Stimulated activated CD4-positive, alpha-beta T cell treated with anti-CD3 and anti-CD28 coated beads, Interleukin-1b, Interleukin-23, amount 100 ng/mL, for 48 hours (primary cell): Measurements from ENCODE around the gene MITF.
"Not testable (repeated sequence)": the region's sequence is repeated elsewhere in the genome, so short reads cannot be mapped to it uniquely, and the experiment has no call there.

ENCODE experiments used
- DNase-seq: peaks from one replicate; pipeline ENCODE4 v3.0.0-alpha.2; 2020

MITF gene

DNA sequence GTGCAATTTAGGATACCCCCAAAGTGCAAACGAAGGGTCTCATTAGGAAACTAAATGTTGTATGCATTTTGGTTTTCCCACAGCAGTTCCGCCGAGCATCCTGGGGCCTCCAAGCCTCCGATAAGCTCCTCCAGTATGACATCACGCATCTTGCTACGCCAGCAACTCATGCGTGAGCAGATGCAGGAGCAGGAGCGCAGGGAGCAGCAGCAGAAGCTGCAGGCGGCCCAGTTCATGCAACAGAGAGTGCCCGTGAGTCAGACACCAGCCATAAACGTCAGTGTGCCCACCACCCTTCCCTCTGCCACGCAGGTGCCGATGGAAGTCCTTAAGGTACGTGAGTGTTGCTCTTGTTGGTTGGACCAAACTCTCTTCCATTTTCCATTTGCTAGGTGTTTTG, 139.8 kb downstream of the MITF start:
- no peak for DNase-seq

GRCh38 chr3:69880069-69880640, 140.9 kb downstream of the MITF start:
- DNase-seq = no peak

DNA sequence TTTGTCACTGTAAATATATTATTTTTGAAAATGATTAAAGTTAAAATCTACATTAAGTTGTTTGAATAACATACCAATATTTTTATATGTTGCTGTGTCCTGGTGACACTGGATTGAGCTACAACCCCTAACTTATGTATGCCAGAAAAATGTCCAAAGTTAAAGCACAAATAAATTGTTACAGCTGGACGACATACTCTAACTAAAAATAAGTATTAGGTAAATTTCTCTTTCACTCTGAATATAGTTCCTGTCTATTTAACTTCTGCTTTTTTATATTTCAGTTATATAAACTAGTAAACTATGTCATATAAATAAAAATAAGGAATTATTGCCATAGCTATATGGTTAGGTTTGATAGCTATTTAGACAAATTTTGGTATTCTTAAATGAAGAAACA, 141.8 kb downstream of the MITF start:
- DNase-seq = no peak

GRCh38 chr3:69881756-69882428, 142.6 kb downstream of the MITF start:
- no peak for DNase-seq

GRCh38 chr3:69882560-69882959, 143.3 kb downstream of the MITF start:
- DNase-seq = no peak

GRCh38 chr3:69888040-69888942, 149.0 kb downstream of the MITF start:
- DNase-seq = no peak

DNA sequence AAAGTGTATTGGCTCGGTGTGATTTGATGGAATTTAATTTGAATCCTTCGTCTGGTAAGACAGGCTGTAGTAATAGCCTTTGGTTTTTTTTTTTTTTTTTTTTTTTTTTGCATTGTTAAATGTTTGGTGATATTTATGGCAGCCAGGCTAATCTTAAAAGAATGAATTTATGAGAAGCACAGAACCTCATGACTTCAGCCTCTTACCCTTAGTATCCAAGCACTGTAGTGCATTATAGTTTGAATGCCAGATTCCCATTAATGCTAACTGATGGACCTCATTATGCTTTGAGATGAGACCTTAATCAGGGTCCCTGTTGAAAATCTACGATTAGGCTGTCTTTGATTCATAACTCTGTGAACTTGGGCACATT, 149.7 kb downstream of the MITF start:
- no peak for DNase-seq

DNA sequence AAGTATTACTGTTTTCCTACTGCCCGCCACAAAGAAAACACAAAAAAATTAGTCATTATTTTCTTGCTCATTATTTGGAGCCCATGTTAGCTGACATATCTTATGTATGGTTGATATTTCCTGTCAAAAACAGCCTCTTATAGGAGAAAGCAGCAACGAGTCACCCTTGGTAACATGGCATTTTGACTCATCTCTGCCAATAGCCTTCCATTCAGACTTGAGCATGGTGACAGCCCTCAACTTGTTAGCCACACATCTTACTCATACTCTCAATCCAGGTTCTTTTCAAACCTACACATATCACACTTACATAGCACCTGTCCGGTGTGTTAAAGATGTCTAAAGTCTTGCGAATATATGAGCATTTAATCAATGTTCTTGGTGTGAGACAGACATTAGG, 150.8 kb downstream of the MITF start:
- DNase-seq = peak; percentile 27

DNA sequence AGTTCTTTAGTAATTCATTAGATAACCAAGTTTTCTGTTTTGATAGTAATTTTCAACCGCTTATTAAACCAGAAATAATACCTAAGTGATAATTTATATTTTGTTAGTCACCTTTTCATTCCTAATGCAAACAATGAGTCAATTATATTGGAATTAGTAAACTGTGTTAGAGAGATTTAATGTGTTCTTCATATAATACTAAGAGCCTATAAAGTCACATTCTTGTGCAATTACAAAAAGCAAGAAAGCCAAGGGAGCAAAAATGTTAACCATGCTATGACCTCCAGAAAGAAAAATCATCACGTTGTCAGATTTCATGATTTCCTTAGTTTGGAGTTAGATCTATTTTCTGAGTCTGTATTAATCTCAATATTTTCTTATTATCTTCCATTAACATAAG, 151.4 kb downstream of the MITF start:
- DNase-seq = no peak

DNA sequence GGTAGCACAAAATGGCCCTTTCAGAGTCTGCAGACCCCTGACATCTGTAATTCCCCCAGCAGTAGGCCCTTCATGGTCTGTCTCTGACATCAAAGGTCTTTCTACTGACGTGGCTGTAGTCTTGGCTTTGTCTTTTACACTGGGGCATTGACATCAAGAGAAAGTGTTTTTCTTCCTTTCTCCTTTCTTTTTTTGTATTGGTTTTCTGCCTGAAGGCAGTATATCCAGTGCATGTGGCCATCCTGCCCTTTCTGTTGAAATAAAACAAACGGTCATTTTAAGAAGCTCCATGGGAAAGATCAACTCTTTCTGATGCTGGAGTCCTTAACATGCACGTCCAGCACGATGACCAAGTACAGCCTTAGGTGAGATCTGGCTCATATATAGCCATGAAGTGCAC, 153.4 kb downstream of the MITF start:
- no peak for DNase-seq

GRCh38 chr3:69893274-69893673, 154.0 kb downstream of the MITF start:
- DNase-seq = no peak

- no peak for DNase-seq
Measured at GRCh38 chr3:69896095-69896494, 156.8 kb downstream of the MITF start.

- no peak for DNase-seq
Measured at GRCh38 chr3:69900331-69900730, 161.1 kb downstream of the MITF start.

GRCh38 chr3:69901802-69902201, 162.5 kb downstream of the MITF start:
- no peak for DNase-seq

DNA sequence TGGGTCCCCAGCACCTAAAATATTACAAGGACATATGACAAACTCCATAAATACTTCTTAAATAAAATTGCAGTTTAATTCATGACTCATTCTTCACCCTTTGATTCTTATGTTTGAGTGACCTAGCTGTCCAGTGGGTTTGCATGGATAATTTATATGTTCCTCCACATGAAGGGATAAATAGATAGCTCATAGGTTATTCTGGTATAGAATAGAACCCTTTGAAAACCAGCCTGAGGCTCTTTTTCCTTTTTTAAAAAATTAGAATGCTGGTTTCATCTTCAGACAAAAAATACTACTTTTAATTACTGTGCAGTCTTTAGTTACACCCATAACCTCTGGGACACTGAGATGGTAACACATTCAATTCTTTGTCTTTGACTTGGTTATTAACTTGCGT, 163.1 kb downstream of the MITF start:
- no peak for DNase-seq

- no peak for DNase-seq
Measured at GRCh38 chr3:69906351-69906966, 167.2 kb downstream of the MITF start.

- DNase-seq = no peak
Measured at GRCh38 chr3:69907554-69907953, 168.3 kb downstream of the MITF start.

- DNase-seq = not testable (repeated sequence)
Measured at GRCh38 chr3:69909859-69910258, 170.6 kb downstream of the MITF start.

DNA sequence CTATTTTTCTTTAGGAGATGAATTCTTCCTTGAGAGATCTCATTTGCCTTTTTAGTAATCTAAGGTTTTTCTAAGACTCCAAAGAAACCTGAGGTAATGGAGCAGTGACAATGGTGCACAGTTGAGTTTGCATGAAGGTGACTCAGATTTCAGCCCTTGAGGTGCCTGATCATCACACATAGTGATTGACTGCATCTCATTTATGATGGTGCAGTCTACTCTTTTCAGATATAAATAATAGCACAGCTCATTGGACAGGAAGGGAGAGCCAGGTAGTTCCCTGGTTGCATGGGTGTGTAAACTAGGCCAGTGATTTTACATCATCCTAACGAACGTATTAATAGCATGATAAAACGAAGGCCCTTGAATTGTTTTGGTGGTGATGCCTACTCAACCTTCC, 174.2 kb downstream of the MITF start:
- DNase-seq = no peak

DNA sequence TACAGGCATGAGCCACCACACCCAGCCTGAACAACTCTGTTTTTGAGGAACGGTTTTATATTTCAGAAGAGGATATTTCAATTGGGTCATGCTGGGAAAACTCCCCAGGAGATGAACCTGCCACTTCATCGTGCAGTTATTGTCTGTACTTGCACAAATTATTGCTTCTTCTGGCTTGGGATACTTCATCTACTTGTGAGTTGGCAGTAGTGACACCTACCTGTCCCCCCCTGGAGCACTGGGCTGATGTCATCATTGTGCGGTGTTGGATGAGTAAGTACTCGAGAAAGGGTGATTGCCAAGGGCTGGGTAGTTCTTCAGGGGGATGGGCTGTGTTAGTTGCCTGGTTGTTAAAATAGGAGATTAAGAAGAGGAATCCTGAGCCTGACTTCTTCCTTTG, 175.1 kb downstream of the MITF start:
- DNase-seq = no peak

- no peak for DNase-seq
Measured at GRCh38 chr3:69915726-69916125, 176.5 kb downstream of the MITF start.

DNA sequence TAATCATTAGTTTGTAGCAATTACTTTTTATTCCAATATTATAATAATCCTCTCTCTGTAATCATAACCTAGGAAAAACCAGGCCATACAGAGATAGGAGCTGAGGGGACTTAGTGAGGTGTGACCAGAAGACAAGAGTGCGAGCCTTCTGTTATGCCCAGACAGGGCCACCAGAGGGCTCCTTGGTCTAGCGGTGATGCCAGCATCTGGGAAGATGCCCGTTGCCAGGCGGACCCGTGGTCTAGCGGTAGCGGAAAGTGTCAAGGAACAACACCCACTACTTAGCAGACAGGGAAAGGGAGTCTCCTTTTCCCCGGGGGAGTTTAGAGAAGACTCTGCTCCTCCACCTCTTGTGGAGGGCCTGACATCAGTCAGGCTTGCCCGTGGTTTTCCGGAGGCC, 180.7 kb downstream of the MITF start:
- DNase-seq = not testable (repeated sequence)

DNA sequence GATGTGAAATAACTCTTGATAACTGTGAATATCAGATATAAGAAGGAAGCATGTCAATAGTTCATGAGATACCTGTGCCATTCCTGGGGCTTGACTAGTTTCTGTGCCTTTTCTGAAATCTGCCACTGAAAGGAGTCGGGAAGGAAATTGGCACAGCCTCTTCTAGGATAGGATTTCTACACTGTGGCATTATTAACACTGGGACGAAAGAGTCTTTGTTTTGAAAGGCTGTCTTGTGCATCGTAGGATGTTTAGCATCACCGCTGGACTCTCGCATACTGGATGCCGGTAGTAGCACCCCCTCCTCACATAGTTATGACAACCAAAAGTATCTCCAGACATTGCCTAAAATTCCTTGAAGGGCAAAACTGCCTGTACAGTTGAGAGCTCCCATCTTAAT, 182.4 kb downstream of the MITF start:
- no peak for DNase-seq

DNA sequence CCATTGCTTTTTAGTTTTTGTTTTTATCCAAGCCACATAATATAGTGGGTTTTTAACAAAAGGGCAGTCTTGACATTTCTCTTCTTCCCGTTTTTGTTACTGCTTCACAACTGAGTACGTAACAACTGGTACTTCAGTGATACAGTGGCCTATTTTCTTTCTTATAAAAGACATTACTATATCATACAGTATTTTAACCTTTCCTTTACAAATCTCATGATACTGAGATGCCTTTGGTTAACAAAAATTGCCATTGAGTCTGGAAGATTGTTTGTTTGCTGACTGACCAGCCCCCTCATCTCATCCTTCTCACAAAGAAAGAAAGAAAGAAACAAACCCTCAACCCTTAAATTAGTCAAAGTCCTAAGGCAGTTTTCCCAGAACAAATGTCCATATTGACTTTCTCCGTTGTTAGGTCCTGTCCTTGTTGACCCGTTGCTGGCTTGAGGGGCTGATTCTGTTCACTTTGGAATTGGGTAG, 183.3 kb downstream of the MITF start:
- no peak for DNase-seq
